Upper lobe of left lung (tissue), 6 donors: ENCODE results near the gene ECT2L. TPM values are rescaled to one million over a fixed set of nuclear protein-coding genes. Genes with fewer than 3 reads are reported as not detected.

ENCODE experiments used
- ATAC-seq, 2 donors: fragments of 200-7000 bp; cut with Tn5 transposase; one replicate each; pipeline ENCODE4 v1.9.1; 2022; ENCODE audit warnings: mild to moderate bottlenecking in 2 of 2, moderate library complexity in 2 of 2; ENCODE audit not compliant: low FRiP score in 2 of 2
- DNase-seq, 2 donors: peaks; one replicate each; pipeline ENCODE4 v3.0.0-alpha.2; 2019 to 2020
- H3K27ac ChIP-seq, 4 donors: fragments of 200-600 bp; sonication (generic); one replicate each; pipeline ENCODE4 v1.5.1; 2016 to 2019
- H3K27me3 ChIP-seq, 4 donors: fragments of 200-600 bp; sonication (generic); one replicate each; pipeline ENCODE4 v1.5.1; 2017 to 2019
- H3K36me3 ChIP-seq, 4 donors: fragments of 200-600 bp; sonication (generic); one replicate each; pipeline ENCODE4 v1.5.1; 2016 to 2019
- H3K4me1 ChIP-seq, 4 donors: fragments of 200-600 bp; sonication (generic); one replicate each; pipeline ENCODE4 v1.5.1; 2018 to 2019
- H3K4me3 ChIP-seq, 4 donors: fragments of 200-600 bp; sonication (generic); one replicate each; pipeline ENCODE4 v1.5.1; 2017 to 2019; ENCODE audit warnings: mild to moderate bottlenecking in 2 of 4, moderate library complexity in 1 of 4
- H3K9me3 ChIP-seq, 4 donors: fragments of 200-600 bp; sonication (generic); one replicate each; pipeline ENCODE4 v1.5.1; 2018 to 2019
- EP300 ChIP-seq, 4 donors: sonication (generic); formaldehyde crosslinking; IDR thresholded peaks; one replicate each; pipeline ENCODE4 v1.5.1; 2017; ENCODE audit warnings: antibody characterized with exemption in 4 of 4, control low read depth in 2 of 4
- POLR2A ChIP-seq, 4 donors: fragments of 450-650 bp; IDR thresholded peaks; one replicate each; pipeline ENCODE4 v1.5.1; 2016 to 2017; ENCODE audit warnings: antibody characterized with exemption in 4 of 4, mild to moderate bottlenecking in 2 of 4
- POLR2AphosphoS5 ChIP-seq, 2 donors: sonication (generic); formaldehyde crosslinking; IDR thresholded peaks; one replicate each; pipeline ENCODE4 v1.5.1; 2017; ENCODE audit warnings: antibody characterized with exemption in 2 of 2
- WGBS, 2 donors: methylation state at CpG; one replicate each; pipeline ENCODE4 v1.1.5; 2017 to 2018; 5-methylcytosine and 5-hydroxymethylcytosine counted together
- total RNA-seq, 6 donors: library from RNA; depleted of rRNA in 4 of 6; stranded (reverse); fragments of >200 nt in 4 of 6; gene quantifications; one replicate each; pipeline versions ENCODE4 v1.1.0 to v1.2.1, GENCODE V29; 2016 to 2021
- TF ChIP-seq, protein P1 (sequence below), 6 experiments: fragments of 450-650 bp in 4 of 6; fragments of 200-600 bp in 2 of 6; sonication (generic) in 2 of 6; IDR thresholded peaks; one replicate each; pipeline ENCODE4 v1.5.1; 2016 to 2019; ENCODE audit warnings: antibody characterized with exemption in 6 of 6
- donor health status: DM: no; HTN: no; CAD: no; lungs with moderate emphysema.
- donor health status: DM: no; HTN: yes; CAD: no; lungs with severe emphysema.

ECT2L gene
- total RNA-seq, 6 donors from 2014 or later, result 0.20 to 28.4 (median 3.1) TPM

DNA sequence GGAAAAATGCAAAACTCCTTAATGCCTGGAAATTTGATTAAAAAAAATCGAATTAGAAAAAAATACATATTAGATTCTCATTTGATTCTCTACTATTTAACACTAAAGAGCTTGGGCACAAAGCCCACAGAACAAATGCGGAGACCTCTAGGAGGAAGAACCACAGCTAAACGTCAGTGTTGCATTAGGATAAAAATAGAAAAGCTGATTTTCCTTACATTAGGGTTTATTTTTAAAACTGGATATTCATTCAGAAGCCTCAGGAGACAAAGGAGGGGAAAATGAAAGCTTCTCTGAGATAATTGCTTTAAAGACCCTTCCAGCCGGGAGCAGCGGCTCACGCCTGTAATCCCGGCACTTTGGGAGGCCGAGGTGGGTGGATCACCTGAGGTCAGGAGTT lies 77.3 kb downstream of the ECT2L start:
- no peak for DNase-seq

DNA sequence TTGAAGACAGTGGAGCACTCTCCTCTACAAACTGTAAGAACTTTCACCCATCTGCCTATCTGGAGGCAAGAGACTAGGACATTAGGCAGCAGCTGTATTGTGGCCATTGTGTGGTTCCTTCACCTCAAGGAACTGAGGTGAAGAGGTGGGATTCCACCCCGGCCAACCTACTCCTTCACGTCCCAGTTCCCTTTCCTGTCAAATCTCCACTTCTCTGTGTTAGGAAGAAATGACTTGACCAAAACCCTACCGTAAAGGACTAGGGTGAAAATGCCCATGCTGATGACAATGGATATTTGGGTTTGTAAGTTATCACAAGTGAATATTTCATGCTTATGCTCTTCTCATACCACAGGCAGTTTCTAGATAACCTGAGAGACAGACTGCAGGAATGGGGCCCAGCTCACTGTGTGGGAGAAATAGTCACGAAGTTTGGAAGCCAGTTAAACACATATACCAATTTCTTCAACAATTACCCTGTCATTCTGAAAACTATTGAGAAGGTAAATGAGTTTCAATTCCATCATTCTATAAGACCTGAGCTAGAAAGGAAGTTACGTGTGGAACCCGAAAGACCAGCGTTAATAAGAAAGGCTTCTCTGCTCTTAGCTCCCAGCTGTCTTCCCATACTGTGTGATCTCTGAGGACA lies 86.6 kb downstream of the ECT2L start:
- WGBS, 2 donors, result 92 to 95% methylated on average over 7 of the region's 7 CpGs
- H3K27ac ChIP-seq, result no peak overlapping the region
- ATAC-seq, result no peak

More for the DNA sequence above, 77.3 kb downstream of the ECT2L start:
- Histone ChIP-seq H3K4me3 (no peak overlapping the region), H3K27ac (no peak overlapping the region), H3K9me3 (no peaks in the 10 kb centered on the region), H3K36me3 (no peaks in the 10 kb centered on the region), H3K4me1 (no peaks in the 10 kb centered on the region), H3K27me3 (no peaks in the 10 kb centered on the region)
- no peak for ATAC-seq
- TF ChIP-seq POLR2AphosphoS5 (IDR thresholded peaks at IDR 0.05) (no peak), POLR2A (IDR thresholded peaks at IDR 0.05) (no peak), EP300 (IDR thresholded peaks at IDR 0.05) (no peak)
- TF ChIP-seq, protein P1, sequence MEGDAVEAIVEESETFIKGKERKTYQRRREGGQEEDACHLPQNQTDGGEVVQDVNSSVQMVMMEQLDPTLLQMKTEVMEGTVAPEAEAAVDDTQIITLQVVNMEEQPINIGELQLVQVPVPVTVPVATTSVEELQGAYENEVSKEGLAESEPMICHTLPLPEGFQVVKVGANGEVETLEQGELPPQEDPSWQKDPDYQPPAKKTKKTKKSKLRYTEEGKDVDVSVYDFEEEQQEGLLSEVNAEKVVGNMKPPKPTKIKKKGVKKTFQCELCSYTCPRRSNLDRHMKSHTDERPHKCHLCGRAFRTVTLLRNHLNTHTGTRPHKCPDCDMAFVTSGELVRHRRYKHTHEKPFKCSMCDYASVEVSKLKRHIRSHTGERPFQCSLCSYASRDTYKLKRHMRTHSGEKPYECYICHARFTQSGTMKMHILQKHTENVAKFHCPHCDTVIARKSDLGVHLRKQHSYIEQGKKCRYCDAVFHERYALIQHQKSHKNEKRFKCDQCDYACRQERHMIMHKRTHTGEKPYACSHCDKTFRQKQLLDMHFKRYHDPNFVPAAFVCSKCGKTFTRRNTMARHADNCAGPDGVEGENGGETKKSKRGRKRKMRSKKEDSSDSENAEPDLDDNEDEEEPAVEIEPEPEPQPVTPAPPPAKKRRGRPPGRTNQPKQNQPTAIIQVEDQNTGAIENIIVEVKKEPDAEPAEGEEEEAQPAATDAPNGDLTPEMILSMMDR (IDR thresholded peaks at IDR 0.05), result no peak
- 75 to 90% methylated on average over 8 of the region's 8 CpGs for WGBS, 2 donors

DNA sequence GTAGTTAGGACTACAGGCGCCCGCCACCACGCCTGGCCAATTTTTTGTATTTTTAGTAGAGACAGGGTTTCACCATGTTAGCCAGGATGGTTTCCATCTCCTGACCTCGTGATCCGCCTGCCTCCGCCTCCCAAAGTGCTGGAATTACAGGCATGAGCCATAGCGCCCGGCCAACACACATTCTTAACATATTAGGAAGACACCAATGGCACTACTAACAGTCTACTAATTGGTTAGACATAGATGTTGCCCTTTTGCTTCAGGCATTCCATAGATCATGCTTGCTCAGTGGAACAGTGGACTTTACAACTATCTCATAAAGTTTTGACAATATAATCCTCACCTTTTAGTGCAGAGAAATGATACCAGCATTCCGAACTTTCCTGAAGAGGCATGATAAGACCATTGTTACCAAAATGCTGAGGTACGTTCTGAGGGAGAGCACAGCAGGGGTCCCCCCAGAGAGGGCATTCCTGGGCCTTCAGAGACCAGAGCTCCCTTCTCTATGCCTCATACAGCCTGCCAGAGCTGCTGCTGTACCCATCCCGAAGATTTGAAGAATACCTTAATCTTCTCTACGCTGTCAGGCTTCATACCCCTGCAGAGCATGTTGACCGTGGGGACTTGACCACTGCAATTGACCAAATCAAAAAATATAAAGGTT lies 89.4 kb downstream of the ECT2L start:
- 83 to 95% methylated on average over 13 of the region's 13 CpGs for WGBS, 2 donors

More for the DNA sequence above, 86.6 kb downstream of the ECT2L start:
- H3K4me3 ChIP-seq, result no peak overlapping the region
- H3K36me3 ChIP-seq, result no peaks in the 10 kb centered on the region
- no peaks in the 10 kb centered on the region for H3K9me3 ChIP-seq
- no peaks in the 10 kb centered on the region for H3K27me3 ChIP-seq
- no peaks in the 10 kb centered on the region for H3K4me1 ChIP-seq
- no peak for DNase-seq
- no peak for TF ChIP-seq EP300 (IDR thresholded peaks at IDR 0.05)
- no peak for TF ChIP-seq POLR2A (IDR thresholded peaks at IDR 0.05)
- no peak for TF ChIP-seq POLR2AphosphoS5 (IDR thresholded peaks at IDR 0.05)
- TF ChIP-seq, protein P1 (IDR thresholded peaks at IDR 0.05), result no peak

DNA sequence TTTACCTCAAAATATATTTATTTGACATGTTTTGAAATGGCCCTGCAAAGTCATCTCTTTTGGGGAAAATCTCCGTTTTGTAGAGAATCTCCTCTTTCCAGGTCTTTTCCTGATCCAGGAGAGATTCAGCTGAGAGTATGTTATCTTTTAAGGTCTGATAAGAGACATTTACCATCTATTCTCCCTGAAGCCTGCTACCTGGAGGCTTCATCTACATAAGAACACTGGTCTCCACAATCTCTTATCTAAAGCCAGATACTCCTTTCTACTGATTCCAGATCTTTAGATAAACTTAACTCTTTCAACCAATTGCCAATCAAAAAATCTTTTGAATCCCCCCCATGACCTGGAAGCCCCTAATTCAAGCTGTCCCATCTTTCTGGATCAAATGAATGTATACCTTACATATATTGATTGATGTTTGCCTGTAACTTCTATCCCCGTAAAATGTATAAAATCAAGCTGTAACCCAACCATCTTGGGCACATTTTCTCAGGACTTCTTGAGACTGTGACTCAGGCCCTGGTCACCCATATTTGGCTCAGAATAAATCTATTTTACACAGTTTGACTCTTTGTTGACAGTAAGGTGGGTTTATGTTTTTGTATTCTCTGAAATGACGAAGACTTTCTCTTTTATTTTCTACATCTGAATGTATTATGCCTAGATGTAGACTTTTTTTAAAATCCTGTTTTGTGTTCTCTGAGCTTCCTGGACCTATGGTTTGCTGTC lies 95.5 kb downstream of the ECT2L start:
- H3K36me3 ChIP-seq, result no peaks in the 10 kb centered on the region
- H3K9me3 ChIP-seq, result no peaks in the 10 kb centered on the region
- no peak overlapping the region for H3K27ac ChIP-seq
- no peaks in the 10 kb centered on the region for H3K27me3 ChIP-seq
- DNase-seq, result no peak
- TF ChIP-seq, protein P1 (IDR thresholded peaks at IDR 0.05), result no peak
- TF ChIP-seq EP300 (IDR thresholded peaks at IDR 0.05) (no peak), POLR2AphosphoS5 (IDR thresholded peaks at IDR 0.05) (no peak), POLR2A (IDR thresholded peaks at IDR 0.05) (no peak)
- WGBS, 2 donors, result 86 to 92% methylated on average over 3 of the region's 3 CpGs
- H3K4me3 ChIP-seq, result no peak overlapping the region
- no peaks in the 10 kb centered on the region for H3K4me1 ChIP-seq
- ATAC-seq, result no peak

More for the DNA sequence above, 89.4 kb downstream of the ECT2L start:
- no peak for TF ChIP-seq POLR2A (IDR thresholded peaks at IDR 0.05)
- no peak for TF ChIP-seq POLR2AphosphoS5 (IDR thresholded peaks at IDR 0.05)
- no peak for TF ChIP-seq EP300 (IDR thresholded peaks at IDR 0.05)
- TF ChIP-seq, protein P1 (IDR thresholded peaks at IDR 0.05), result no peak
- Histone ChIP-seq H3K4me3 (no peak overlapping the region), H3K27me3 (no peaks in the 10 kb centered on the region), H3K27ac (no peak overlapping the region), H3K4me1 (no peaks in the 10 kb centered on the region), H3K36me3 (no peaks in the 10 kb centered on the region), H3K9me3 (no peaks in the 10 kb centered on the region)
- no peak for DNase-seq
- no peak for ATAC-seq
